Prostate gland (tissue), 2 donors: Measurements from ENCODE around the gene ADAMTS2. TPM values are rescaled to one million over a fixed set of nuclear protein-coding genes. Genes with fewer than 3 reads are reported as not detected.

Experiments
- DNase-seq: peaks from one replicate; pipeline ENCODE4 v3.0.0-alpha.2; 2019; ENCODE audit warnings: low spot score
- H3K27ac ChIP-seq, 2 donors: fragments of 200-600 bp; sonication (generic); 2 replicates each; pipeline ENCODE4 v1.5.1; 2017 to 2019
- H3K27me3 ChIP-seq: fragments of 200-600 bp; sonication (generic); replicated peaks from 2 replicates; pipeline ENCODE4 v1.5.1; 2019; ENCODE audit not compliant: insufficient read depth
- H3K36me3 ChIP-seq, 2 donors: fragments of 200-600 bp; sonication (generic); 1 replicate in 1 of 2; 2 replicates in 1 of 2; pipeline versions ENCODE4 v1.5.1 to v1.8.1; 2017 to 2019
- H3K4me1 ChIP-seq: fragments of 200-600 bp; sonication (generic); replicated peaks from 2 replicates; pipeline ENCODE4 v1.5.1; 2019
- H3K4me3 ChIP-seq, 2 donors: fragments of 200-600 bp; sonication (generic); 2 replicates each; pipeline ENCODE4 v1.5.1; 2017 to 2019
- H3K9me3 ChIP-seq: fragments of 200-600 bp; sonication (generic); 2 replicates; pipeline ENCODE4 v1.5.1; 2017
- POLR2A ChIP-seq: fragments of 450-650 bp; IDR thresholded peaks from one replicate; pipeline ENCODE4 v1.6.1; 2016; ENCODE audit warnings: antibody characterized with exemption, mild to moderate bottlenecking
- POLR2AphosphoS5 ChIP-seq: sonication (generic); formaldehyde crosslinking; IDR thresholded peaks from one replicate; pipeline ENCODE4 v1.6.1; 2017; ENCODE audit warnings: antibody characterized with exemption
- whole genome bisulfite sequencing: methylation state at CpG from one replicate; pipeline ENCODE4 v1.1.5; 2018; 5-methylcytosine and 5-hydroxymethylcytosine counted together
- intact Hi-C: fragments of 100-400 bp; cut with DNase I; formaldehyde crosslinking; loops from one replicate; pipeline ENCODE4 v1.14.2; 2022
- total RNA-seq, 2 donors: library from RNA; depleted of rRNA; stranded (reverse); fragments of >200 nt; gene quantifications; one replicate each; pipeline ENCODE4 v1.1.0, GENCODE V29; 2016
- TF ChIP-seq, protein P1 (sequence below), 4 experiments: fragments of 200-600 bp in 2 of 4; fragments of 450-650 bp in 2 of 4; sonication (generic) in 2 of 4; IDR thresholded peaks; 1 replicate in 3 of 4; 2 replicates in 1 of 4; pipeline ENCODE4 v1.5.1; 2016 to 2019; ENCODE audit warnings: antibody characterized with exemption in 4 of 4, mild to moderate bottlenecking in 2 of 4, moderate library complexity in 2 of 4

Gene ADAMTS2
- total RNA-seq, 2 donors from 2014 or later: 2.0 to 20.3 TPM

- WGBS: 73% methylated on average over 22 of the region's 22 CpGs
- Histone ChIP-seq H3K36me3 (no peaks in the 10 kb centered on the region), H3K27me3 (no peaks in the 10 kb centered on the region), H3K27ac (no peak overlapping the region), H3K9me3 (no peaks in the 10 kb centered on the region), H3K4me1 (no peaks in the 10 kb centered on the region), H3K4me3 (no peak overlapping the region)
- intact Hi-C loops: no loop called here
- no peak for TF ChIP-seq POLR2AphosphoS5
- TF ChIP-seq POLR2A: no peak
- TF ChIP-seq, protein P1, sequence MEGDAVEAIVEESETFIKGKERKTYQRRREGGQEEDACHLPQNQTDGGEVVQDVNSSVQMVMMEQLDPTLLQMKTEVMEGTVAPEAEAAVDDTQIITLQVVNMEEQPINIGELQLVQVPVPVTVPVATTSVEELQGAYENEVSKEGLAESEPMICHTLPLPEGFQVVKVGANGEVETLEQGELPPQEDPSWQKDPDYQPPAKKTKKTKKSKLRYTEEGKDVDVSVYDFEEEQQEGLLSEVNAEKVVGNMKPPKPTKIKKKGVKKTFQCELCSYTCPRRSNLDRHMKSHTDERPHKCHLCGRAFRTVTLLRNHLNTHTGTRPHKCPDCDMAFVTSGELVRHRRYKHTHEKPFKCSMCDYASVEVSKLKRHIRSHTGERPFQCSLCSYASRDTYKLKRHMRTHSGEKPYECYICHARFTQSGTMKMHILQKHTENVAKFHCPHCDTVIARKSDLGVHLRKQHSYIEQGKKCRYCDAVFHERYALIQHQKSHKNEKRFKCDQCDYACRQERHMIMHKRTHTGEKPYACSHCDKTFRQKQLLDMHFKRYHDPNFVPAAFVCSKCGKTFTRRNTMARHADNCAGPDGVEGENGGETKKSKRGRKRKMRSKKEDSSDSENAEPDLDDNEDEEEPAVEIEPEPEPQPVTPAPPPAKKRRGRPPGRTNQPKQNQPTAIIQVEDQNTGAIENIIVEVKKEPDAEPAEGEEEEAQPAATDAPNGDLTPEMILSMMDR (IDR thresholded peaks at IDR 0.05): no peak
- no peak for DNase-seq
Observed at GRCh38 chr5:179192891-179193470, 152.3 kb downstream of the ADAMTS2 start.

- intact Hi-C loops: no loop called here
- no peaks in the 10 kb centered on the region for H3K9me3 ChIP-seq
- H3K4me3 ChIP-seq: no peak overlapping the region
- H3K36me3 ChIP-seq: no peaks in the 10 kb centered on the region
- no peaks in the 10 kb centered on the region for H3K27me3 ChIP-seq
- no peak overlapping the region for H3K27ac ChIP-seq
- TF ChIP-seq POLR2A (no peak), POLR2AphosphoS5 (no peak)
- TF ChIP-seq, protein P1 (IDR thresholded peaks at IDR 0.05): no peak
- no peaks in the 10 kb centered on the region for H3K4me1 ChIP-seq
- WGBS: 59% methylated on average over 20 of the region's 20 CpGs
- DNase-seq: no peak
Observed at GRCh38 chr5:179192185-179192890, 152.9 kb downstream of the ADAMTS2 start.

DNA sequence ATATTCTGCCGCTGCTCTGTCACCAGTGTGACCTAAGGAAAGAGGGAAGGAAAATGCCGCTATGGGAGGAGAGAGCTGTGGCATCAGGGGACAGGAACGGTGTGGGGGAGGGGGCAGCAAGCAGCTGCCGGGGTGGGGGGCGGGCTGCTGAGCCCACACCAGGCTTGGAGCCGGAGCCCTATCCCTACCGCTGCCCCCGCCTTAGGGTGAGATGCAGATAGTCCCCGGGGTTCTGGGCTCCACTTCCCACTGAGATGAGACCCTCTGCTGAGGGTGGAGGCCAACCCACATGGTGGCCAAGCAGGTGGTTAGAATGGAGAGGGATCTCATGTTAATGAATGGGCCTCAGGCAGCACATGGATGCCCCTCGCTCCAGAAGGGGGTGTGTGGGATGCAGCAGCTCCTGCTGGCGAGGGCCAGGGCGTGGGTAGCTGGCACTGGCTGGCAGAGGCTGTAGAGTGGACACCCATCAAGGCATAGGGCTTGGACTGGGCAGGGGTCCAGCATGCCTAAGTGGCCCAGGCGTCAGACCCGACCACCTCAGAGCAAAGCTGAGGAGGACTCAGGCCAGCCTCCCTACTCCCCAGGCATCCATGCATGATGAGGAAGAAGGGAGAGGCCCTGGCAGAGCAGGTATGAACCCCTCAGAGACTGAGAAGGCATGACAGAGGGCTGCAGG, 153.6 kb downstream of the ADAMTS2 start:
- 69% methylated on average over 14 of the region's 14 CpGs for WGBS

DNA sequence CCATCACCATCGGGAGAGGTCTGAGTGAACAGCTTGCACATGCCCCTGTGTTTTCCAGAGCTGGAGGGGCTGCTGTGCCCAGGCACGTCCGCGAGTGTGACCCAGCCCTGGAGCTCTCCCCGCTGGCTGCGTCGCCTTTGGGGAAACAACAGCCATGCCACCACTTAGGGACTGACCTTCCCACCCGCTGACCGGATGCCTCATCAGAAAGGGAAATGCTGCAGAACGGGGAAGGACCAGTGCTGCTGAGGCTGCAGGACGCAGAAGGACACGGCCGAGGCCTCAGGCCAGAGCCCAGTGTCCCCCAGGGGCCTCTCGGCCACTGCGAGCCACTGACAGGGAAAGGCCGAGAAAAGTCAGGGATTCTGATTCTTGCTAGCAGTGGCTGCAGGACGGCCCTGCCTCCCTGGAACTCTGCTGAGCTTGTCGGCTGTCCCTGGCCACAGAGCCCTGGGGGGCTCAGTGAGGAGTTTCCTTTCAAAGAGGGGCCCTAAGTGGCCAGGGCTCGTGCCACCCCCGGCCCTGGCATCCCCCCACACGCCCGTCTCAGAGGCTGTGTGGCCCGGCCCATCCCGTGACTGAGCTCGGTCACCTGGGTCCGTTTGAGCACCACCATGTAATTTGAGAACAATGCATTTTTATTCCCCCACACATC, 154.3 kb downstream of the ADAMTS2 start:
- 57% methylated on average over 26 of the region's 26 CpGs for WGBS
- H3K27me3 ChIP-seq: no peaks in the 10 kb centered on the region
- no peaks in the 10 kb centered on the region for H3K4me1 ChIP-seq
- no peak for TF ChIP-seq POLR2A
- no peak for TF ChIP-seq POLR2AphosphoS5
- TF ChIP-seq, protein P1 (IDR thresholded peaks at IDR 0.05): no peak
- H3K36me3 ChIP-seq: no peaks in the 10 kb centered on the region
- H3K4me3 ChIP-seq: no peak overlapping the region
- intact Hi-C loops: no loop called here
- H3K27ac ChIP-seq: no peak overlapping the region
- H3K9me3 ChIP-seq: no peaks in the 10 kb centered on the region
- no peak for DNase-seq

More for the DNA sequence above, 153.6 kb downstream of the ADAMTS2 start:
- TF ChIP-seq, protein P1 (IDR thresholded peaks at IDR 0.05): no peak
- TF ChIP-seq POLR2A (no peak), POLR2AphosphoS5 (no peak)
- Histone ChIP-seq H3K4me1 (no peaks in the 10 kb centered on the region), H3K27me3 (no peaks in the 10 kb centered on the region), H3K27ac (no peak overlapping the region), H3K36me3 (no peaks in the 10 kb centered on the region), H3K4me3 (no peak overlapping the region), H3K9me3 (no peaks in the 10 kb centered on the region)
- no peak for DNase-seq
- intact Hi-C loops: no loop called here
